HuH-7.5 (cell line): ENCODE measurements around the gene TRIP6.

Experiments
- DNase-seq: peaks from one replicate; pipeline ENCODE4 v3.0.0; 2011; ENCODE audit warnings: low spot score

Gene TRIP6, protein sequence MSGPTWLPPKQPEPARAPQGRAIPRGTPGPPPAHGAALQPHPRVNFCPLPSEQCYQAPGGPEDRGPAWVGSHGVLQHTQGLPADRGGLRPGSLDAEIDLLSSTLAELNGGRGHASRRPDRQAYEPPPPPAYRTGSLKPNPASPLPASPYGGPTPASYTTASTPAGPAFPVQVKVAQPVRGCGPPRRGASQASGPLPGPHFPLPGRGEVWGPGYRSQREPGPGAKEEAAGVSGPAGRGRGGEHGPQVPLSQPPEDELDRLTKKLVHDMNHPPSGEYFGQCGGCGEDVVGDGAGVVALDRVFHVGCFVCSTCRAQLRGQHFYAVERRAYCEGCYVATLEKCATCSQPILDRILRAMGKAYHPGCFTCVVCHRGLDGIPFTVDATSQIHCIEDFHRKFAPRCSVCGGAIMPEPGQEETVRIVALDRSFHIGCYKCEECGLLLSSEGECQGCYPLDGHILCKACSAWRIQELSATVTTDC

DNA sequence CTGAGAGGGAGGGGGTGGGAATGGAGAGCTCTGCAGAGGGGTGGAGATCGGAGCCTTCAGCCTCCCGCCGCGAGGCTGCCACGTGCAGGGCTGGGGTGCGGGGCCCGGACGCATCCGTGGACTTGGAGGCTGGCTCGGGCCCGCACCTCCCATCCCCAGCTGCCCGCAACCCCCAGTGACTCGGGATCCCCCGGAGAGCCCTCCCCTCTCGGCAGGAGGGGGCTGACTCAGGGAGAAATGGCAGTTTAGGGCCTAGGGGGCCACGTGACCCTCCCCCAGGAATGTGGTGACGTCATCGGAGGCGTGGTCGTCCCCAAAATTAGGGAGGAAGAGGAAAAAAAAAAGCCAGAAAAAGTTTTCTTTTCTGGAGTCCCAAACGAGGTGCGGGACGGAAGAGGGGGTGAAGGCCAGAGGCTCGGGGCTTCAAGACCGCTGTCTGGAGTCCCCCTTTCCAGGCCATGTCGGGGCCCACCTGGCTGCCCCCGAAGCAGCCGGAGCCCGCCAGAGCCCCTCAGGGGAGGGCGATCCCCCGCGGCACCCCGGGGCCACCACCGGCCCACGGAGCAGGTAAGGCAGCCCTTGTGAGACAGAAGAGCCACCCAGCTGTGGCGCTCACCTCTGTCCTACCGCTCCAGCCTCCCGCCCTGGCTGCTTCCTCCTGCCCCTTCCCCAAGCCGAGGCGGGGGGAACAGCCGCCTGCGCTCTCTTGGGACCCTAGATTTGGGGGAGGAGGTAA lies at the start of gene TRIP6:
TSS of gene TRIP6 (plus strand) at position 348 of the 736 bp plus-strand sequence. CDS start at position 459, 111 bp downstream.
- peak; percentile 98 for DNase-seq

DNA sequence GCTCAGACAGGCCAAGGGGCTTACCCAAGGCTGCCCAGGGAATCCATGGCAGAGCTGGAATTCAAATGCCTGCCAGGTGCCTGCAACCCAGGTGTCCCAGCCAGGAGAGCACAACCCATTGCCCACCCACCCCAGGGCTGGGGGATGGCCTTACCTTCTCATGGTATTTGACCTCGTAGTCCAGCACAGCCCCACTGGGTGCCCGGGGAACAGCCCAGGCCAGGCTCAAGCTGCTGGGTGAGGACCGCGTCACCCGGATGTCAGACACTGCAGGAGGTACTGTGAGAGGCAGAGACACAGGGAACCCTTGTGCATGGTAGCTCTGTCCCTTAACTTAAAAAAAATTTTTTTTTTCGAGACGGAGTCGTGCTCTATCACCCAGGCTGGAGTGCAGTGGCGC lies 48.8 kb upstream of the TRIP6 start:
- DNase-seq: no peak

DNA sequence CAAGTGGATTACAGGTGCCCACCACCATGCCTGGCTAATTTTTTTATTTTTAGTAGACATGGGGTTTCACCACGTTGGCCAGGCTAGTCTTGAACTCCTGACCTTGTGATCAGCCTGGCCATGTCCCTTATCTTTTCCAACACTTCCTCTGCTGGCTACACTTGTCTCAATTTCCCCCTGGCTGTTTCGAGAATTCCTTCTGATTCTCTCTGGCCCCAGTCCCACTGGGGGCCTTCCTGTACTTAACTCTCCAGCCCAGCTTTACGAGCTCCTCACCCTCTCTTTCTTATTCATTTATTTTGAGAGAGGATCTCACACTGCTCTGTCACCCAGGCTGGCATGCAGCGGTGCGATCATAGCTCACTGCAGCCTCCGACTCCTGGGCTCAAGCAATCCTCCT lies 48.4 kb upstream of the TRIP6 start:
- DNase-seq: no peak

DNA sequence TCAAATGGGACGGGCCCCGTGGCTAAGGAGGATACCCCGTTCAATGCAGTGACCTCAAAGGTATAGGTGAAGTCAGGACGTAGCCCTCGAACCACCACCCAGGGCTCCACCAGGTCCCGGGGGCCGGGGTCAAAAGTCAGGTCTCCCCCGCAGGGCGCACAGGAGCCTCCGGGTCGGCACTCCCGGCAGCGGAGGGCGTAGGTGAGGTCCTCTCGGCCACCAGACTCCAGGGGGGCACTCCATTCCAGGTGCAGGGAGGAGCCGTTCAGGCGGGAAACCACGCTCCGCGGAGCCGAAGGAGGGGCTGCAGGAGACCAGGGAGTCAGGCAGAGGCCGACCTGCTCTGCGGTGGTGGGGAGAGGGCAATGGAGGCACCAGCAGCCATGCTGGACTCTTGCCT lies 47.6 kb upstream of the TRIP6 start:
- DNase-seq: no peak

DNA sequence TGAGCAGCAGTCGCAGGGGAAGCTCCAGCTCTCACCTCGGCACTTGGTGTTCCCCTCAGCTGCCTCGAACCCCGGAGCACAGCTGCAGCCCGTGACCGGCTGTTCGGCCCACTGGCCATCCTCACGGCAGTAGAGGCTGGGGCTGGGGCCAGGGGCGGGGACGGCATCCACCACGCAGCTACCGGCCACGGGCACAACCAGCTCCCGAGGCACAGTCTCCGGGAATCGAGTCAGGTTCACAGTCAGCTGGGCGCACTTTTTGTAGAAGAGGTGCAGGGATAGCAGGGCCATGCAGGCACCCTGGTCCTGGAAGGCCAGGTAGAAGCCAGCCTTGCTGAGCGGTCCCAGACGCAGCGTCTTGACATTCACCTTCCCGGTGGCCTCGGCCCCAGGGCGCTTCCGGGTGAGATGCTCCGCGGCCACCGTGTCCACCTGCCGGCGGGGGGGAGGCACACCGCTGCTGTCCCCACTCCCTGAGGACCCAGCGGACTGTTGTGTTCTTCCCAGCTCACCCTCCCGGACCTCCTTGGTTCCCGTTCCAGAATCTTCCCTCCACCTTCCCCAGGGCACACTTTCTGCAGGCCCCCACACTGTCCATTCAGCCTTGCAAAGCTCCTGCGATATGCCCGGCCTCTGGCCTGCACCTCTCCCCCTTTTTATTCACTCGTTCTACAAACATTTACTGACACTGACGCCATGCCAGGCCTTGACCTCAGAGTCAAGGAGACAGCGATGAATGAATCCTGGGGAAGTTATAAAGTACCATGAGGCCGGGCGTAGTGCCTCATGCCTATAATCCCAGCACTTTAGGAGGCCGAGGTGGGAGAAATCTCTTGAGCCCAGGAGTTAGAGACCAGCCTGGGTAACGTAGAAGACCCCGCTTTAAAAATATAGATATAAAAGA lies 44.7 kb upstream of the TRIP6 start:
- no peak for DNase-seq

DNA sequence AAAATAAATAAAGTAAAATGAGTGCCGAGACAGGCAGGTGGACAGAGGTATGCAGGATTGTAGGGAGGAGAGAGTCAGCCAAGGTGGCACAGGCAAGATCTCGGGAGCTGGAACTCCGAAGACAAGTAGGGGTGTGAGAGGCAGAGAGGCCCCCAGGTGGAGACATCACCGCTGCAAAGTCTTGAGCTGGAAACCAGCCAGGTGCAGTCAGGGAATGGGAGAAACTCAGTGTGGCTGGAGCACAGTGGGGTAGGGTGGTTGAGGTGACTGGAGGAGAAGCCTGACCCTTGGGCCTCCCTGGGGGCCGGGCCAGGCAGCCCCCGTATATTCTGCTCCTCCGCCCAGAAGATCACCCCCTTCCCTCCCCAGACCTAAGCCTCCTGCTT lies 44.1 kb upstream of the TRIP6 start:
- DNase-seq: no peak

DNA sequence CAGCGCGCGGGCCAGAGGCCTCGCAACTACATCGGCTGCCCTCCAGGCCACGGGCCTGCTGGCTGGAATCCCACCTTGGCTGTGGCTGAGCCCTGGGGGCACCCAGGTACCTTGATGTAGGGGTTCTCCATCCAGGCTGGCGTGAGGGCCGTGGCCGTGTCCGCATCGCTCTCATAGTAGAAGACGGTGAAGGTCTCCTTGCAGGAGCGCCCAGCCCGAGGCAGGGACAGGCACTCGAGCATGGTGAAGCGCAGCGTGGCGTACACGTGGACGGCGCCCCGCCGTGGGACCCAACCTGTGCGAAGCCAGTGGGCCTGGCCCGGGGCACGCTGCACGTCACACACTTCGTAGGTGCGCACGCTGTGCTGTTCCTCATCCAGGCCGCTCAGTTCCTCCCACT lies 43.7 kb upstream of the TRIP6 start:
- no peak for DNase-seq

DNA sequence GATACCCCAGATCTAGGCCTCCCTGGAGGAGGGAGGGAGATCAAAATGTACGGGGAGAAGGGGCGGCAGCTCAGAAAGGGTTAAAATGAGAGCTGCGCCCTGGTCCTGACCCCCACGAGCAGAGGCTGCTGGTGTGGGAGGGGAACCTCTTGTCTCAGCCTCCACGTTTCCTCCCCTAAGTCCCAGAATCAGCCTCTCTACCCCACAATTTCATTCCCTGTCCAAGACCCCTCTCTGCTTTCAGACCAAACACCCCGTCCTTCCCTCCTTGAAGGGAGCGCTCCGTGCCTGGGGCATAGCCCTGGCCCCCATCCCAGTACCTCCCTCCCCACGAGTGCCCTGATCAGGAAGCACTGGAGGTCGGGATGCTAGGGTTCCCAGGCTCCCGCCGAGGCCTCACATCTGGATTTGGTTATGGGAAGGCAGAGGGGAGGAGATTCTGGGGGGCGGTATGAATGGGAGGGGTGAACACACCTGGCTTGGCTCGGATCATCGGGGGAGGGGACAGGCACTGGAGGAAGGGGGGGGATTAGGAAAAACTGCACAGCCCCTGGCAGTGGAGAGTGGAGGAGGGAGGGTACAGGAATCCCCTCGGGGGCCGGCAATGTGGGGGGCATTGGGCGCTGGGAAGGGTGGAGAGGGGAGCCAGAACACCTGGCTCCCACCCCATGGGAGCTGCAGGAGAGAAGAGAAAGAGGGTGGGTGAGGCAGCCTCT lies 42.5 kb upstream of the TRIP6 start:
- peak; percentile 3 for DNase-seq

DNA sequence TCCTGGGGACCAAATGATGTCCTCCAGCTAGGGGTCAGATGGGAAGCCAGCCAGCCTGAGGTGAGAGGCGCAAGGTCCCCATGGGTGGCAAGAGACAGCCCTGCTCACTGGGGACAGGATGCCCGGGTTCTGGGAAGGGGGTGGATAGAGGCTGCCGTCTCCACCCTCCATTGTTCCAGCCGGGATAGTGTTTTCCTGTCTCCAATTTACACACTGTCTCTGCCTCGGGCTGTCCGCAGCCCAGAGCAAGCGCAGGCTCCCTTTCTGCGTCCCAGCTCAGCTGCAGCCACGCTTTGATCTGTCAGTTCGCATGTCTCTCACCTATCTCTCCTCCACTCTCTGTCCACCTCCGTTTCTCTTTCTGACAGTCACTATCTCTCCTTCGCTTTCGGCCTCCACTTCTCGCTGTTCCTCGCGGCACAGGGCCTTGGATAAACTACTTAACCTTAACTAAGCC lies 41.9 kb upstream of the TRIP6 start:
- DNase-seq: peak; percentile 32

DNA sequence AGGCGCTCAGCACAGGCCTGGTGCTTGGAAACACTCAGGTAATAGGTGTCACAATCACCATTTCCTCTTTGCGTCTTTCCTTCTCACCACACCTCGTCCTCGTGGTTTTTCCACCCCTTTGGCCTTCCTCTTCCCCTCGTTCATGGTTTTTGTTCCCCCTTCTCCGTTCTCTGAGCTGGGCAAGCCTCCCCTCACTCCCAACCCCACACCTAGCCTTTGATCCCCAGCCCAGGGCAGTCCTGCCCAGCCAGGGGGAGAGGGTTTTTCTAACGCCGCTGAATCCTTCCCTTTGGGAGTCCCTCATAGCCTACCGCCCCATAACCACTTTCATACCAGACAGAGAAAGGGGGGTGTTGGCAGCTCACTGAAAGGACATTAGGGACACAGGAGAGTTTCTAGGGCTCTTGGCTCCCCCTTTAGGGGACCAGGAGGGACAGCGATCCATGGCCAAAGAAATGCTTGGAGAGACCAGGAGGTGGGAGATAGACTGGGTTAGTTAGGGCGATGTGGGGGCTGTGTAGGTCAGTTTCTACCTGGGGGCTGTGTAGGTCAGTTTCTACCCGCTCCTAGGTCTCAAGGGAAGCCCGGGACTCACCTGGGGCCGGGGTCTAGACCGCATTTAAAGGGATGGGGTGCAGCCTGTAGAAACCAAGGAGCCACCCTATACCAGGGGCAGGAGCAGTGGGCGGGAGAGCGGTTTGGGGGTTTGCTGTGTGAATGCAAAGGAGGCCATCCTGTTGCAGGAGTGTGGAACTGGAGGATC lies 41.3 kb upstream of the TRIP6 start:
- peak; percentile 49 for DNase-seq

DNA sequence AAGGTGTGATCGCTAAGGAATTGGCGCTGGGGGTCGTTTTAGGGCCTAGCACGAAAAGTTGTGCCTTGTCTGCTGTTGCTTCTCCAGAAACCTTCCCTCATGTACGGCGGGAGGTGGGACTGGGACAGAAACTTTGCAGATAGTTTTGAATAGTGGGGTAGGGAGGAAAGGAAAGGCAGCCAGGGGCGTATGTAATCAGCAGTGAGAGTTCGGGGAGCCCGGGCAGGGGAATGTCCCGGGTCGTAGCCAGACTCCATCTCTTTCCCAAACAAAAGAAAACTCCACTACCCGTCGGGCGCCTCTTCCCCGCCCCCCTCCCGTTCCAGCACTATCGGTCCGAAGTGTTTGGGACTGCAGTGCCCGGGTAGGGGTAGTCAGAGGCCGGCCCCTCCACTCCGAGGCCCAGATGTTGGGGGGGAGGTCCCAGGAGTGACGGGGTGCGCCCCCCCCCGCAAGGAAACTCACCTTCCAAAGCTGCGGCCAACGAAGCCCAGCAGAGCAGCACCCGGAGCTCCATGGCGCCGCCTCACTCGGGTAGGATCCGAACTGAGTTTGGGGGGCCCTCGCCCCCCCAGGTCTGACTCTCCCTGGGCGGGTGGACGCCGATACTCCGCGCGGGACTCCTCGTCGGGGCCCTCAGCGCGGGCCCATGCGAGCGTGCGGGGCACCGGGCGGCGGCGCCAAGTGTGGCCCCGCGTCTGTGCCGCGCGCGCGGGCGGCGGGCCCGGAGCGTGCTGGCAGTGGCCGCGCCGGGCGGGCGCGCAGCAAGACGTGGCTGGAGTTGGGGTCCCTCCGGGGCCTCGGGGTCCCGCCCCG lies 40.5 kb upstream of the TRIP6 start:
- no peak for DNase-seq

DNA sequence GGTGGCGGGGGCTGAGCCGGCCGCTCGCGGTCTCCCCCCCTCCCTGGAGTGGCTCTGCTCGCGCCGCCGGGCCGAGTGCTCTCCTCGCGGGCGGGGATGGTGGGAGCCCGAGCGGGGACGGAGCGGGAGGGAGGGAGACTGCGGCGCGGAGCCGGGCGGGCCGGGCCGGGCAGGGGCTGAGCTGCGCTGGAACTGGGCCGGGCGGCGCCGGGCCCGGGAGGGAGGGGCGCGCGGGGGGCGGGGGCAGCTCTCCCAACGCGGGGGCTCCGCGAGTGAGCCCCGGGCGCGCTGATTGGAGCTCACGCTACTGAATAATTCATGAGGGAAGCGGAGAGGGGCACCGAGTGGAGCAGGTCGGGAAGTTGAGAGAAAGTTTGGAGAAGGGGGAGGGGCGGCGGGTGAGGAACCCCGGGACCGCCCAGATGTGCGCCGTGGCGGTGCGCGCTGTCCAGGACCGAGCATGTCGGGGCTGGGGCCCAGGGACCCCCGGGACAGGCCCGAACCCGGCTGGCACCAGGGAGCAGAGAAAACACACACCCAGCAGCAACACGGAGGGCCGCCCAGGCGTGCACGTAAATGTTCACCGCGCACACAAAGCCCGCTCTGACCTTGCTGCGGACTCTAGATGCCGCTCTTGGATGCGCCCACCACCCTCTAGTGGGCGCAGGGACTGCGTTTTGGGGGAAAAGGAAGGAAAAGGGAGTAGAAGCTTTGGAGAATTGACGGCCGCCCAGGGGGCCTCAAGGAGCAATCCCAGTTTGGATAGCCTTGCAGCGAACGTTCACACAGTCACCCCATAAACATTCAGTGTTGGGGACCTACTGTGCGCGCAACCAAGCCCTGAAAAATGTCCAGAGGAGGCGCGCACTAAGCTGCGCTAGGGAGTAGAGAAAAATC lies 39.6 kb upstream of the TRIP6 start, which contains the start of gene EPHB4:
TSS of gene EPHB4 (minus strand) at position 194 of the 897 bp plus-strand sequence. CDS start 493 bp downstream, outside the sequence.
- peak; percentile 85 for DNase-seq

DNA sequence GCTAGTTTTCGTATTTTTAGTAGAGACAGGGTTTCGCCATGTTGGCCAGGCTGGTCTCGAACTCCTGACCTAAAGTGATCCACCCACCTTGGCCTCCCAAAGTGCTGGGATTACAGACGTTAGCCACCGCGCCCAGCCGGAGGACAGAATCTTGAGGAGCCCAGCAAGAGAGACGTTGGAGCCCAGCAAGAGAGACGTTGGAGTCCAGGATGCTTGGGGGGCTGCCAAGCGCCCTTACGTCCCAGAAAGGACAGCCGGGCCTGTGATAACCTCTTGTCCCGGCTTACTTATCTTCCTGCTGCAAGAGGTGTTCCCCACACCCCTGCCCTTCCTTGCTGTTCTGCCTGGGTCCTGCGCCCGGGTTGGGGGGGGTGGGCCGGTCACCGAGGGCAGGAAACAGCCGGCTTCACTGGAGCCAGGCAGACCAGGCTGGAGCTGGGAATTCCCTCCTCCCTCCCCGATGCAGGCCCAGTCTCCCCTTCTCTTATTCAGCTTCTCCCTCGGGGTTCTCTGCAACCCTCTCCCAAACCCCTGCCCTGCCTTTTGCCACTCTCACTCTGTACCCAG lies 38.0 kb upstream of the TRIP6 start:
- no peak for DNase-seq

DNA sequence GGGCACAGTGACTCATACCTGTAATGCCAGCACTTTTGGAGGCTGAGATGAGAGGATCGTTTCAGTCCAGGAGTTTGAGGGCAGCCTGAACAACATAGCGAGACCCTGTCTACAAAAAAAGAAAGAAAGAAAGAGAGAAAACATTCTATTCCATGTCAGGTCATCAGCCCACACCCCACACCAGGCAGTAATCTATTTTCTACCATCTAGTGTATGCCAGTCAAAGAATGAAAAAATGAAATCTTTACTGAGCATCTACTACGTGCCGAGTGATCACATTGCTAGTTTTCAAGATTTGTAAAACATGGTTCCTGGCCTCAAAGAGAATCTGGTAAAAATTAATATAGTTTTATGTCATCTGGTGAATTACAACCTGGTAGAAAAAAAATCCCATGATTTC lies 36.8 kb upstream of the TRIP6 start:
- no peak for DNase-seq

DNA sequence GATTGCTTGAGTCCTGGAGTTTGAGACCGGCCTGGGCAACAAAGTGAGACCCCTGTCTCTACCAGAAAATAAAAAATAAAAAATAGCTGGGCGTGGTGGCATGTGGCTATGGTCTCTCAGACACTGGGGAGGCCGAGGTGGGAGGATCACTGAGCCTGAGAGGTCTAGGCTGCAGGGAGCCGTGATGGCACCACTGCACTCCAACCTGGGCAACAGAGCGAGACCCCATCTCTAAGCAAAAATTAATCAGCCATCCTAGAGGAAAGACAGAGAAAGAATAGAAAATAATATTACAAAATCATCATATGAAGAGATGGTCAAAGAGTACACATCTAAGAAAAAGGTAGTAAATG lies 34.9 kb upstream of the TRIP6 start:
- no peak for DNase-seq

DNA sequence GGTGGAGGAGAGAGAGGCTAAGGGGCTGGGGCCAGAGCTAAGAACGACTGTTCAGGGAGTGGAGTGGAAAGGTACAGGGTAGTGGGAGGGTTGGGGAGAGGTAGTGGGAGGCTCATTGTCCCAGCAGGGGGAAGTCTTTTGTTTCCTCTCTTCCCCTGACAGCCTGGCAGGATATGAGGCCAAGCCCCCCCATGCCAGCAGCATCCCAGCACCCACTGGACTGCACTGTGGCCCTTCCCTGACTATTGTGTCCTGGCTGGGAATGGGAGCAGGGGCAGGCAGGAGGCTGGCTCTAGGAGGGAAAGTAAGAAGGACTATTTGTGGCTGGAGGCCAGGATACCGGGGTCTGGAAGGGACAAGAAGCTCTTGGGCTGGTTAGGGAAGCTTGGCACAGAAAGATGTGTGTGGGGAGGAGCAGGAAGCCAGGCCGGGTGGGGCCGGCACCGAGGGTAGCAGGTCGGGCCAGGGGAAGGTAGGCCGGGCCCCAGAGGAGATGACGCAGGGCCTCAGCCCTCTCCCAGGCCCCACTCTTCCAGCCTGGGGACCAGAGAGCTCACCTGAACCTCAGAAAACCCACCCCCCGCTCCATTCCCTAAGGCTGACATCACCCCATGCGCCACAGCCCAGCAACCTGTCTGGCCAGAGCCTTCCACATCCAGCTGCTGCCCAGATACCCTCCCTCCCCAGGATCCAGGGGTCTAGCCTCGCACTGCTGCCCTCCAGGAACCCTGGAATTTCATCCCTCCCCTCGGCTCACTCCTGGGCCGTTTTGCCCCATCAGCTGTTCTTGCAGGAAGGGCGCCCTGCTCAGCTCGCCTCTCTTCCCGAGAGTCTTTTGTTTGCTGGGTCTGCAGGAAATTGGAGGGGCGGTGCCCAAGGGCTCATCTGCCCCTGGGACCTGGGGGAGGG lies 31.0 kb upstream of the TRIP6 start:
- DNase-seq: no peak

DNA sequence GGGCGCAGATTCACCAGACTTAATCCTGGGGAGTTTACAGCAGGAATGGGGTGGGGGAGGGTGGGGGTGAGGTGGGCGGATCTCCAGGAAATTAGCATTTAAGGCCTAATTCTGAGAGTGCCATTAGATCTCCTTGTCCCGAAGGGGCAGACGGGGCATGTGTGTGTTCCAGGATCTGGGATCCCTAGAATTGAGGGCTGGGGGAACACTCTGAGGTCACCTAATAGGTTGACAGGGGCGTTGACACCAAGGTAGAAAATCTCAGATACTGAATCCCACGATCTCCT lies 30.4 kb upstream of the TRIP6 start:
- DNase-seq: no peak
